CD14-positive monocyte (primary cell): ENCODE results near the gene TOM1L2. TPM values are rescaled to one million over a fixed set of nuclear protein-coding genes. Genes with fewer than 3 reads are reported as not detected.

Source experiments
- DNase-seq, 3 donors: peaks; one replicate each; pipeline ENCODE4 v3.0.0-alpha.2; 2011 to 2022
- H2AFZ ChIP-seq: 2 replicates; pipeline ENCODE4 v1.6.0; 2012; ENCODE audit warnings: mild to moderate bottlenecking, low read depth, low read length, inconsistent platforms; ENCODE audit not compliant: insufficient read depth, poor library complexity, severe bottlenecking
- H3K27ac ChIP-seq, 2 donors: 1 replicate in 1 of 2; 2 replicates in 1 of 2; pipeline ENCODE4 v1.5.1; 2012 to 2013; ENCODE audit warnings: low read length in 2 of 2, control low read depth in 1 of 2, inconsistent platforms in 1 of 2, low read depth in 1 of 2, mild to moderate bottlenecking in 1 of 2
- H3K27me3 ChIP-seq, 2 donors: one replicate each; pipeline versions ENCODE4 v1.6.0 to v1.6.1; 2011 to 2013; ENCODE audit warnings: low read length in 2 of 2; ENCODE audit not compliant: control insufficient read depth in 2 of 2, insufficient read depth in 2 of 2
- H3K36me3 ChIP-seq, 2 donors: replicated peaks in 1 of 2; 1 replicate in 1 of 2; 2 replicates in 1 of 2; pipeline versions ENCODE4 v1.5.1 to v1.6.1; 2012 to 2013; ENCODE audit warnings: low read length in 2 of 2, control low read depth in 1 of 2, inconsistent platforms in 1 of 2, mild to moderate bottlenecking in 1 of 2; ENCODE audit not compliant: insufficient read depth in 2 of 2, control insufficient read depth in 1 of 2
- H3K4me1 ChIP-seq, 2 donors: 1 replicate in 1 of 2; 2 replicates in 1 of 2; pipeline versions ENCODE4 v1.5.1 to v1.6.1; 2012 to 2013; ENCODE audit warnings: low read length in 2 of 2, control low read depth in 1 of 2, inconsistent platforms in 1 of 2, mild to moderate bottlenecking in 1 of 2, moderate library complexity in 1 of 2; ENCODE audit not compliant: insufficient read depth in 2 of 2, control insufficient read depth in 1 of 2
- H3K4me2 ChIP-seq: replicated peaks from 2 replicates; pipeline ENCODE3; 2012; ENCODE audit warnings: low read length, moderate library complexity, mild to moderate bottlenecking; ENCODE audit not compliant: poor library complexity, severe bottlenecking; ENCODE audit errors: extremely low read depth
- H3K4me3 ChIP-seq, 3 experiments: fragments of 200-600 bp in 1 of 3; sonication (generic) in 1 of 3; replicated peaks in 1 of 3; 1 replicate in 2 of 3; 2 replicates in 1 of 3; pipeline ENCODE4 v1.5.1; 2011 to 2013; ENCODE audit warnings: low read length in 3 of 3, mild to moderate bottlenecking in 3 of 3, control low read depth in 2 of 3, low read depth in 2 of 3, inconsistent platforms in 1 of 3, moderate library complexity in 1 of 3
- H3K79me2 ChIP-seq: 2 replicates; pipeline ENCODE4 v1.6.0; 2012; ENCODE audit warnings: mild to moderate bottlenecking, control low read depth, inconsistent platforms, low read length, moderate library complexity; ENCODE audit not compliant: insufficient read depth
- H3K9ac ChIP-seq: 2 replicates; pipeline ENCODE4 v1.6.0; 2017; ENCODE audit warnings: low read length, mild to moderate bottlenecking; ENCODE audit not compliant: insufficient read depth, poor library complexity, severe bottlenecking
- H3K9me3 ChIP-seq, 2 donors: replicated peaks in 1 of 2; 1 replicate in 1 of 2; 2 replicates in 1 of 2; pipeline versions ENCODE4 v1.5.1 to v1.6.1; 2012 to 2013; ENCODE audit warnings: low read length in 2 of 2, control low read depth in 1 of 2; ENCODE audit not compliant: control insufficient read depth in 1 of 2, insufficient read depth in 1 of 2
- H4K20me1 ChIP-seq: 2 replicates; pipeline ENCODE4 v1.6.0; 2012; ENCODE audit warnings: mild to moderate bottlenecking, low read length, control low read depth, moderate library complexity; ENCODE audit not compliant: insufficient read depth
- H3K27ac Mint-ChIP-seq, 7 donors: one replicate each; pipeline ENCODE4 v1.8.0; 2020; ENCODE audit warnings: mild to moderate bottlenecking in 7 of 7, mixed read lengths in 7 of 7, moderate library complexity in 6 of 7, inconsistent platforms in 2 of 7
- H3K27me3 Mint-ChIP-seq, 3 donors: one replicate each; pipeline ENCODE4 v1.8.0; 2021 to 2022; ENCODE audit warnings: low read depth in 3 of 3, mild to moderate bottlenecking in 3 of 3, mixed read lengths in 3 of 3, moderate library complexity in 3 of 3, inconsistent platforms in 1 of 3
- H3K36me3 Mint-ChIP-seq, 2 donors: one replicate each; pipeline ENCODE4 v1.8.0; 2020; ENCODE audit warnings: mixed read lengths in 2 of 2, inconsistent platforms in 1 of 2, mild to moderate bottlenecking in 1 of 2
- H3K4me1 Mint-ChIP-seq: one replicate; pipeline ENCODE4 v1.8.0; 2020; ENCODE audit warnings: mild to moderate bottlenecking, mixed read lengths
- H3K4me3 Mint-ChIP-seq, 2 donors: one replicate each; pipeline ENCODE4 v1.8.0; 2020; ENCODE audit warnings: mild to moderate bottlenecking in 2 of 2, mixed read lengths in 2 of 2, moderate library complexity in 1 of 2
- H3K9me3 Mint-ChIP-seq, 7 donors: one replicate each; pipeline ENCODE4 v1.8.0; 2020 to 2022; ENCODE audit warnings: mixed read lengths in 7 of 7, mild to moderate bottlenecking in 6 of 7, moderate library complexity in 6 of 7, inconsistent platforms in 2 of 7
- CTCF ChIP-seq: fragments of 200-600 bp; IDR thresholded peaks from one replicate; pipeline ENCODE4 v1.8.0; 2022; ENCODE audit warnings: antibody characterized with exemption, mild to moderate bottlenecking
- WGBS: methylation state at CpG from one replicate; pipeline ENCODE4 v1.1.5; 2013; ENCODE audit warnings: missing lambda C conversion rate; ENCODE audit not compliant: insufficient coverage; 5-methylcytosine and 5-hydroxymethylcytosine counted together
- intact Hi-C, 2 donors: fragments of 100-400 bp; cut with micrococcal nuclease; formaldehyde crosslinking; loops; one replicate each; pipeline versions ENCODE4 v1.15.0 to v1.15.1; 2023
- polyA plus RNA-seq, 3 donors: library from polyadenylated mRNA; depleted of rRNA in 1 of 3; unstranded in 2 of 3; stranded (reverse) in 1 of 3; fragments of 300-500 nt in 2 of 3; fragments of >200 nt in 1 of 3; fragmentation: Illumina TruSeq in 2 of 3; gene quantifications; 1 replicate in 2 of 3; 2 replicates in 1 of 3; pipeline ENCODE4 v1.2.3, GENCODE V29; 2012 to 2021

TOM1L2 gene
- polyA plus RNA-seq, 3 donors = 1.7 to 28.2 (median 2.8) TPM

- TF ChIP-seq CTCF = no peak
- Mint-ChIP-seq H3K27ac (no peak overlapping the region), H3K36me3 (peaks cover 14 to 19% of the 10 kb centered on the region in 2 donors), H3K4me3 (no peak overlapping the region), H3K27me3 (no peaks in the 10 kb centered on the region), H3K9me3 (no peaks in the 10 kb centered on the region), H3K4me1 (peaks cover 20% of the 10 kb centered on the region)
- Histone ChIP-seq H3K79me2 (peaks cover 10% of the 10 kb centered on the region), H4K20me1 (peaks cover 35% of the 10 kb centered on the region), H3K9ac (no peak overlapping the region), H2AFZ (no peak overlapping the region), H3K27ac (no peak overlapping the region), H3K4me1 (peaks cover 7 to 10% of the 10 kb centered on the region in 2 donors), H3K9me3 (no peaks in the 10 kb centered on the region), H3K4me3 (no peak overlapping the region), H3K36me3 (peaks cover 0 to 7% of the 10 kb centered on the region in 2 donors), H3K27me3 (no peaks in the 10 kb centered on the region), H3K4me2 (no peak overlapping the region)
- 96% methylated on average over 6 of the region's 7 CpGs for WGBS
- no peak for DNase-seq
- intact Hi-C loops = no loop called here
Observed at GRCh38 chr17:17950347-17950746, 21.9 kb downstream of the TOM1L2 start.

- Histone ChIP-seq H3K9ac (no peak overlapping the region), H3K27ac (no peak overlapping the region), H3K27me3 (no peaks in the 10 kb centered on the region), H3K4me3 (no peak overlapping the region), H3K4me2 (no peak overlapping the region), H3K9me3 (no peaks in the 10 kb centered on the region), H4K20me1 (peaks cover 45% of the 10 kb centered on the region), H3K79me2 (peaks cover 26% of the 10 kb centered on the region), H2AFZ (no peak overlapping the region), H3K36me3 (no peaks in the 10 kb centered on the region), H3K4me1 (peaks cover 14 to 19% of the 10 kb centered on the region in 2 donors)
- TF ChIP-seq CTCF = no peak
- peaks cover 6 to 13% of the 10 kb centered on the region in 2 donors for H3K36me3 Mint-ChIP-seq
- WGBS = no CpG with 5 or more reads among the region's 1 CpG
- intact Hi-C loops = no loop called here
- peaks cover 30% of the 10 kb centered on the region for H3K4me1 Mint-ChIP-seq
- no peak overlapping the region for H3K4me3 Mint-ChIP-seq
- no peak for DNase-seq
- H3K27me3 Mint-ChIP-seq = no peaks in the 10 kb centered on the region
- H3K27ac Mint-ChIP-seq = peak overlapping the region in 1 of 7 donors; percentile 26
- H3K9me3 Mint-ChIP-seq = no peaks in the 10 kb centered on the region
Observed at GRCh38 chr17:17947966-17948365, 24.2 kb downstream of the TOM1L2 start.
